Measurements from ENCODE around the gene SHISA6.

The SHISA6 gene

GRCh38 chr17:11330006-11330405, 89.0 kb downstream of the SHISA6 start:
- Histone ChIP-seq H3K27ac (ENCODE audit: low read depth, low read length, poor library complexity, severe bottlenecking) (no peak overlapping the region), H2AFZ (ENCODE audit: low read length) (no peak overlapping the region)

GRCh38 chr17:11330826-11331225, 89.8 kb downstream of the SHISA6 start:
- Histone ChIP-seq H3K27ac (ENCODE audit: low read depth, low read length, poor library complexity, severe bottlenecking) (no peak overlapping the region), H3K4me3 (ENCODE audit: low read depth, low read length, poor library complexity, severe bottlenecking) (no peak overlapping the region), H3K79me2 (ENCODE audit: insufficient read depth, low read length) (no peaks in the 10 kb centered on the region), H3K27me3 (ENCODE audit: insufficient read depth, low read length) (no peaks in the 10 kb centered on the region), H3K4me2 (ENCODE audit: low read length) (no peak overlapping the region), H3K36me3 (ENCODE audit: insufficient read depth, low read length) (no peaks in the 10 kb centered on the region), H3K9me2 (ENCODE audit: low read depth, low read length) (no peaks in the 10 kb centered on the region), H2AFZ (ENCODE audit: low read length) (no peak overlapping the region), H3F3A (ENCODE audit: insufficient read depth, low read length) (no peaks in the 10 kb centered on the region), H4K20me1 (ENCODE audit: insufficient read depth, low read length) (no peaks in the 10 kb centered on the region), H3K9me3 (ENCODE audit: low read length) (no peaks in the 10 kb centered on the region), H3K9ac (ENCODE audit: low read length) (no peak overlapping the region), H3K4me1 (ENCODE audit: insufficient read depth, low read length, severe bottlenecking) (no peaks in the 10 kb centered on the region)
- TF ChIP-seq CTCF (IDR thresholded peaks at IDR 0.05; ENCODE audit: low read length) (no peak), EZH2 (IDR thresholded peaks at IDR 0.05; ENCODE audit: borderline replicate concordance, low read length) (no peak)

More at GRCh38 chr17:11330006-11330405, 89.0 kb downstream of the SHISA6 start:
- Histone ChIP-seq H3K4me2 (ENCODE audit: low read length) (no peak overlapping the region), H3K36me3 (ENCODE audit: insufficient read depth, low read length) (no peaks in the 10 kb centered on the region), H3K9me2 (ENCODE audit: low read depth, low read length) (no peaks in the 10 kb centered on the region), H3K79me2 (ENCODE audit: insufficient read depth, low read length) (no peaks in the 10 kb centered on the region), H3K9ac (ENCODE audit: low read length) (no peak overlapping the region), H4K20me1 (ENCODE audit: insufficient read depth, low read length) (no peaks in the 10 kb centered on the region), H3K27me3 (ENCODE audit: insufficient read depth, low read length) (no peaks in the 10 kb centered on the region), H3K9me3 (ENCODE audit: low read length) (no peaks in the 10 kb centered on the region), H3K4me3 (ENCODE audit: low read depth, low read length, poor library complexity, severe bottlenecking) (no peak overlapping the region), H3K4me1 (ENCODE audit: insufficient read depth, low read length, severe bottlenecking) (no peaks in the 10 kb centered on the region), H3F3A (ENCODE audit: insufficient read depth, low read length) (no peaks in the 10 kb centered on the region)
- TF ChIP-seq CTCF (IDR thresholded peaks at IDR 0.05; ENCODE audit: low read length) (no peak), EZH2 (IDR thresholded peaks at IDR 0.05; ENCODE audit: borderline replicate concordance, low read length) (no peak)

- TF ChIP-seq EZH2 (IDR thresholded peaks at IDR 0.05; ENCODE audit: borderline replicate concordance, low read length) (no peak), CTCF (IDR thresholded peaks at IDR 0.05; ENCODE audit: low read length) (no peak)
These were observed 90.8 kb downstream of the SHISA6 start for GRCh38 chr17:11331547-11332513.

More at GRCh38 chr17:11331547-11332513, 90.8 kb downstream of the SHISA6 start:
- no peaks in the 10 kb centered on the region for H4K20me1 ChIP-seq (ENCODE audit: insufficient read depth, low read length)
- H3K9me2 ChIP-seq (ENCODE audit: low read depth, low read length) = no peaks in the 10 kb centered on the region
- no peak overlapping the region for H3K4me3 ChIP-seq (ENCODE audit: low read depth, low read length, poor library complexity, severe bottlenecking)
- no peak overlapping the region for H3K9ac ChIP-seq (ENCODE audit: low read length)
- H3K4me1 ChIP-seq (ENCODE audit: insufficient read depth, low read length, severe bottlenecking) = no peaks in the 10 kb centered on the region
- H3K27ac ChIP-seq (ENCODE audit: low read depth, low read length, poor library complexity, severe bottlenecking) = no peak overlapping the region
- no peaks in the 10 kb centered on the region for H3K27me3 ChIP-seq (ENCODE audit: insufficient read depth, low read length)
- no peaks in the 10 kb centered on the region for H3K79me2 ChIP-seq (ENCODE audit: insufficient read depth, low read length)
- no peaks in the 10 kb centered on the region for H3K9me3 ChIP-seq (ENCODE audit: low read length)
- no peak overlapping the region for H3K4me2 ChIP-seq (ENCODE audit: low read length)
- H3K36me3 ChIP-seq (ENCODE audit: insufficient read depth, low read length) = no peaks in the 10 kb centered on the region
- H2AFZ ChIP-seq (ENCODE audit: low read length) = no peak overlapping the region
- no peaks in the 10 kb centered on the region for H3F3A ChIP-seq (ENCODE audit: insufficient read depth, low read length)
